Hematopoietic multipotent progenitor cell treated with erythropoietin and hydrocortisone succinate and interleukin-3 and kit ligand, for 15 days (in vitro differentiated cells): Measurements from ENCODE around the gene SCYGR2.

Experiments
- DNase-seq: peaks from one replicate; pipeline ENCODE4 v3.0.0-alpha.2; 2015; ENCODE audit warnings: low spot score

The SCYGR2 gene

DNA sequence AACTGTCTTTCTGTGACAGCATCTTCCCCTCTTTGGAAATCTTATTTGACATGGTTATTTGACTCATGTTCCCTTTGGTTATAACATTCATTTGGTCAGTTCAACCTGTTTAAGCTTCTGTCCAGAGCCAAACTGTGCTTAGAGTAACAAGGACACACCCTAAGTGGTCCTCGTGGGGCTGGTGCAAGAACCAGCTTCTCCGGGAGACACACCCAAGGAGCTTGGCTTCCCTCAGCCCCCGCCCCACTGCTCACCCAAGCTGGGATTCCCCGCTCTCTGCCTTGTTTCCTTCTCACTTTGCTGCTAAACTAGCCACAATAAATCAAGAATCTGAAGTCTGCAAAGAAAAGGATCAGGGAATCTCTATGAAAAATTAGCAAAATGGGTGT lies 14.6 kb downstream of the SCYGR2 start:
- no peak for DNase-seq

DNA sequence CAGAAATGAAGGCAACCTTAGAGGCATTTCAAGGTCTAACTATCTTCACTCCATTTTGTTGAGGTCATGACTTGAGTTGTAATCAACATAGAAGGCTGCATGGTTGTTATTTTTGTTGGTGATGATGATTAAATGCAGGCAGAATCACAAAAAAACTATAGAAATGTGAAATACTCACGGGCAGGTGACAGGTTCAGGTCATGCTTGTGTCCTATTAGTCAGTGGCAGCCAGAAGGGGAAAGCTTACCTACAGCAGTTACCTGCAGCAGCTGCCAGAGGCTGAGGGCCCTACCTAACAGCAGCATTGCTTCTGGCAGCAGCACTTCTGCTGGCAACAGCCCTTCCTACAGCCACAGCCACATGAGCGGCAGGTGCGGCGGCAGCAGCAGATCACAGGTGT lies 15.6 kb downstream of the SCYGR2 start:
- no peak for DNase-seq

DNA sequence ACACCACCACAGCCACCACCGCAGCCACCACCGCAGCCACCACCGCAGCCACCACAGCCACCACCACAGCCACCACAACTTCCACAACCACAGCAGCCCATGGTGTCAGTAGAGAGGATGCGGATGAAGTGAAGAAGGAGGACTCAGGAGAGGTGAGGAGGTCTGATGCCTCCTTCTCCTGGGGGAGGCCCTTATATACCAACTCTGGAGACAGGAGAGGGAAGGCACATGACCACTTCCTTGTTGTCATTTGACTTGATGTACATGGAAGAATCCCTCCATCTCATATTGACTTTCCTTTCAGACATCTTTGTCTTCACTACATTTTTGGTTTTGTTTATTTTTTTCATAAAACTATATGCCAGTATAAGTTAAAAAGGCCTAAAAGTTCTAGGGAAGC lies 16.0 kb downstream of the SCYGR2 start, which contains the start of gene SCYGR3:
SCYGR3 (minus strand) TSS at position 101 of the 400 bp plus-strand sequence; CDS start at position 101, 0 bp downstream.
- DNase-seq = no peak

- no peak for DNase-seq
Measured at GRCh38 chr2:227615181-227615580, 16.5 kb downstream of the SCYGR2 start.

DNA sequence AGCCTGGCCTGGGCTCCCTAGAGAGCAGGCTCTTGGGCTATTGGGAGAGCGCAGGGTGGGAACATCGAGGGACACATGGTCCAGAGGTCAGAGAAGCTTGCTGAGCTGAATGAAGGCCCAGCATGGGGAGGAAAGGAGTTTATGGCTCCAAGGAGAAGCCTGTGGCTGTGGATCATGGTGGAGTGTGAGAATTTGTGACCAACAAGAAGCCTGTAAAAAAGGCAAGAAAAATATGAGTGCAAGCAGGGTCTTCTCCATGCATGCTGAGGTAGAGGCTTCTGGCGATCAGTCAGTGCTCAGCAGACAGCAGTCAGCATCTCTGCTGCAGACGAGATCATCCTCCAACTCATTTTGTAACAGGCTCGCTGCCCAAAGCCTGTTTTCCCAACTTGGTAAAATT lies 17.2 kb downstream of the SCYGR2 start:
- DNase-seq = no peak

DNA sequence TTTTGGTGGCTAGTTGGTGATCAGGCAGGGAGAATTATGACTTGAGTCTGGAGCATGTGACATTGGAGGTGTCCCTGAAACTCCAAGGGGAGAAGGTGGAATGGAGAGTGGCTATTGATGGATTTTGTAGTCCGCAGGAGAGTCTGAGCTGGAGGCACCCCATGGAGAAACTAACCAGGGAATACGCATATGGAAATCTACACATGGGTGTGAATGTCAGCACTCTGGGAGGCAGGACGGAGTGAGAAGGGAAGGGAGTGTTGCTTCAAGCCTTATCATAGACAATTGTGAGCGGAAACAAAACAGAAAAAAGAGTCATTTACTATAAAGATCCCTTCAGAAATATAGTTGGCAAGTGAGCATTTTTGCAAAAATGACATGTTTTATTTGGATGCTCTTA lies 17.9 kb downstream of the SCYGR2 start:
- no peak for DNase-seq

GRCh38 chr2:227617316-227618230 lies 18.9 kb downstream of the SCYGR2 start, which contains the start of gene SCYGR4:
TSS of gene SCYGR4 (plus strand) at chr2:227617498. CDS start at chr2:227617498, 0 bp downstream.
- DNase-seq = no peak

GRCh38 chr2:227623226-227623625 lies 24.5 kb downstream of the SCYGR2 start:
- no peak for DNase-seq

DNA sequence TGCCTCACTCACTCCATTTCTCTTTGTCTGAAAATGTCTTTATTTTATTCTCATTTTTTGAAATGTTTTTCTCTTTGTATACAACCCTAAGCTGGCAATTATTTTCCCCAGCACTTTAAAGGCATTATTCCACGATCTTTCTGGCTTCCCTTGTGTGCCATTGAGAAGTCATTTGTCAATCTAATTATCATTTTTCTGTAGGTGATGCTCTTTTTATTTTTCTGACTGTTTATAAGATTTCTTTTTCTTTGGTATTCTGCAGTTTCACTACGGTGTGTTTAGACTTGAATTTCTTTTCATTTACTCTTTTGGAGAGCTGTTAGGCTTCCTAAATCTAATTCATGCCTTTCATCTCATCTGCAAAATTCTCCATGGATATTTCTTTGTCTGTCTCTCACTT lies 26.7 kb downstream of the SCYGR2 start:
- no peak for DNase-seq

- DNase-seq = no peak
Measured at GRCh38 chr2:227626580-227627151, 28.0 kb downstream of the SCYGR2 start.

- DNase-seq = no peak
Measured at GRCh38 chr2:227627769-227628168, 29.1 kb downstream of the SCYGR2 start.

DNA sequence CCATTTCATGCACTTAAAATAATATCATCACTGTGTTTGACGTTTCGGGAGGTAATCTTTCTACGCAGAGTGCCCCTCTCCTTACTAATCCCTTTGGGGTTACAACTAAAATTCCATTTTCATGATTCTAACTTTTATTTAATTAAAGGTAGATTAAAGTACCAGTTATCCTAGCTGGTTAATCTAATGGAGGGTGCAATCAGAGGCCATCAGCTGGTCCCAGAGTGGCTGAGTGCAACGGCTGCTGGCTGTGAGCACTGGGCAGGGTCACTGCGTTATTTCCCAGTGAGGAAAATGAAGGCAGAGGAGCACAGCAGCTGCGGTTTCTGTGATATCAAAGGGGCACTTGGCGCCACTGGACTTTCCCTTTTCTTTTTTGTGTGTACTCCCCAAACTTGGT lies 30.7 kb downstream of the SCYGR2 start:
- no peak for DNase-seq

DNA sequence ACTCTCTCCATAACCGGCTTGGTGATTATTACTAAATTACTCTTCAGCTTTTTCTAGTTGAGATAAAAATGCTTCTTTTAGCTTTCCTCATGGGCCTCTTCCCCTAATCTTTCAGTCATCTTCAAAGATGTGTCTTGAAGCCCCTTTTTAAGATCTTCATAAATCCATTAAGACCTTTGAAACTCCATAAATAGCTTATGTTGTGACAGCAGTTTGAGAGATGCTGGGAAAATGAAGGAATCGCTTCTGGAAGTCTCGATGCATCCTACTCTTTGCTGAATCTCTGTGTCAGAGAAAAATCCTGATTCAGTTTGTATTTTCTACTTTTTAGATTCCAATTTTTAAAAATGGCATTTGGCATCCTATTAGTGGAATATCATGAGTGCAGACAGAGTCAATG lies 31.6 kb downstream of the SCYGR2 start:
- DNase-seq = no peak

GRCh38 chr2:227632827-227633226 lies 34.1 kb downstream of the SCYGR2 start:
- no peak for DNase-seq

DNA sequence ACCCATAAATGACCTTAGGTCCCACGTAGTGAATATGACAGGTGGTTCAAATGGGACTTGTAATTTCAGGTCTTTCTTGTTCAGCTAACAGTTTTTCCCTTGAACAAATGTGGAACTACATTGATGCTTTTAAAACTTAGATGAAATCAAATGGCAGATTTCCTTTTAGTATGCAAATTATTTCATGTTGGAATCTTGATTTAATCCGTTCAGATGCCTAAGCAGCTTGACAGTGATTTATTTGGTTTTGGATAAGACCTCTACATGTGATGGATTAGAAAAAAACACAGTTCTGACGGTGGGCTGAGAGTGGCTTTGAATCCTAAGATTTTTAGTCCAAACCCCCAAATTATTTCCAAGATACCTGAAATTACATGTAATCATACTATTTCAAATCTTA lies 35.5 kb downstream of the SCYGR2 start:
- DNase-seq = no peak

DNA sequence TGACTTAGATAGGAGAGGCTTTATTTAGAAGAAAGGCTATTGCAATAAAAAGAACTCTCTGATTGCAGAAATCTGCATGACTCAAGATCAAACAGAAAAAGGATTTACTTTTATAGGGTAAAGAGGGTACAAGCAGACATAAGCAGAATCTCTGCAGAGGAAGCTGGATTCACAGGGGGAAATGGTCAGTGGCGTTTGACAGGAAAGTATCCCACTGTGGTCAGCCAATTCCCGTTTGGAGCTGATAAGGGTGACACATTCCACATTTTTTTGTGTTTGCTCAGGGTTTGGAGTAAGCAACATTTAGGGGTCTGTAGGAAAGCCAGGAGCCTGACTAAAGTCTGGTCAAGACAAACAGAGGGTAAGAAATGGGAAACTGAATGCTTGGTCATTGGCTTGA lies 44.0 kb downstream of the SCYGR2 start:
- no peak for DNase-seq

DNA sequence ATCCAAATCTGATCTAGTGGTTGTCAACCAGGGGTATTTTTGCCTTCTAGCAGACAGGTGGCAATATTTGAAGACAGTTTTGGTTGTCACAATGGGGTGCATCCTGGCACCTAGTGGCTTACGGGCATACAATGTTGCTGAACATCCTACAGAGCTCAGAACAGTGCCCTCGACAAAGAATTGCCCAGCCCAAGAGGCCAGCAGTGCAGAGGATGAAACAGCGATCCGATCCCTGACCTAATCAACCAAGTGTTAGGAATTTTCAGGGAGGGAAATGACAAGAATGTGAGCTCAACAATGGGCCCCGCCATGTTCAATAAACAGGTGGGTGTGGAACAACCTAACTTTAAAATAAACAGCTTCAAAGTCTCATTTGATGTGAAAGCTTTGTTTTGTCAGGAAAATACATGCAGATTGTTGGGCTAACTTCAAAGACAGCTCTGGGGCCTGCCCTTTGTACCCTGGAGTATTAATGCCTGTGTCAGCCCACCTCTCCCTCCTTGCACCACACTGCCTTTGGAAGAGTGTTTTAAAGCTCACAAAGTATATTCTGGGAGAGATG lies 45.4 kb downstream of the SCYGR2 start:
- no peak for DNase-seq
